Measurements from ENCODE around the gene COBL.

Gene COBL

DNA sequence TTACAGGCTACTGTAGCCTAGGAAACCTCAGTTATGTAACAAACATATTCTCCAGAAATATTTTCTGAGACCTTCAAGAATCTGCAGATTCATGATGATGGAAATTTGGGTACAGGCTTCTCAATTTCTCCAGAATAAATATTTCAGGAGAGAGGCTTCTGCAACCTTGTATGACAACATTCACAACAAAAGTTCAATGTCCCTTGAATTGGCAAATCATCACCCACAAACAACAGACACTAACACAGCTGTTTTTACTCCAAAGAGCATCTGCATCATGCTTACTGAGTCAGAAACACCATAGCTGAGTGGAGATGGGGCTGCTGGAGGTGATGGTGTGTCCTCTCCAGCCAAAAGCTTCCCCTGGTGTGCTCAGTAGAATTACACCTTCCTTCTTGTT lies 9.3 kb upstream of the COBL start:
- DNase-seq (ENCODE audit: low read depth), result no peak

DNA sequence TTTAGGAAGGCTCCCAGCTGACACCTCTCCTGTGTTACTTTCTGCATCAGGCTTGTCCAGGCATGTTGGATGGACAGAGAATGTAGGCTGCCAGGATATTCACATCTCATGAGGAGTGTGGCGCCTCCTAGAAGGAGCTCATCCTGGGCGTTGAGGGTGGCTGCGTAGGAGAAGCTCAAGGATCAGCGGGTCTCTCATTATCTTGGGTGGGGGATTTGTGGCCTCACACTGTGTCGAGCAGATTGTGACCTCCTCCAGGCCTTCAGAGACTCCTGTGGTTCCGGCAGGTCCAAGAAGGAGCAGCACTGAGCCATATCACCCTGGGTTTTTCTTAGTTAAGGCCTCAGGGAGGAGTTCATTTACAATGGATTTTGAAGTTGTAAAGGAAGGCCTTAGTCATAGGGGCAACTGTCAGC lies 8.7 kb upstream of the COBL start:
- no peak for DNase-seq (ENCODE audit: low read depth)

GRCh38 chr7:51324206-51324898 lies 7.7 kb upstream of the COBL start:
- DNase-seq (ENCODE audit: low read depth), result peak; percentile 1

GRCh38 chr7:51321961-51322515 lies 5.4 kb upstream of the COBL start:
- no peak for DNase-seq (ENCODE audit: low read depth)

- no peak for DNase-seq (ENCODE audit: low read depth)
These were observed 2.4 kb upstream of the COBL start for GRCh38 chr7:51318886-51319579.

GRCh38 chr7:51318001-51318400 lies 1.4 kb upstream of the COBL start:
- no peak for DNase-seq (ENCODE audit: low read depth)

DNA sequence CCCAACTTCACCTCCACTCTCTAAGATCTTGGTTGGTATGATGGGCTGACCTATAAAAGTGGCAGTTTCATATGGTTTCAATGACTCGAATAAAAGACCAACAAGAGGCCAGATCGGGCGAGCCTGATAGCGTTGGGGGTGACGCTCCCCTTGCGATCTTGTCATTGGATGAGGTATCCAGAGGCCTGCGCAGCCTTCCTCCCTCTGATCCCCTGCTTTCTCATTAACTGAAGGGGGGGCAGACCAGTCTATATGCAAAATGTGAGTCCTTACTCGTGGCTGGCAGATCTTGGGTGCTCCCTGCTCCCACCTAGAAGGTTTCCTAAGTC lies 937 bp upstream of the COBL start:
- no peak for DNase-seq (ENCODE audit: low read depth)

GRCh38 chr7:51316262-51316665 lies 345 bp downstream of the COBL start:
- no peak for DNase-seq (ENCODE audit: low read depth)

GRCh38 chr7:51315393-51316261 lies 982 bp downstream of the COBL start:
- DNase-seq (ENCODE audit: low read depth), result no peak

DNA sequence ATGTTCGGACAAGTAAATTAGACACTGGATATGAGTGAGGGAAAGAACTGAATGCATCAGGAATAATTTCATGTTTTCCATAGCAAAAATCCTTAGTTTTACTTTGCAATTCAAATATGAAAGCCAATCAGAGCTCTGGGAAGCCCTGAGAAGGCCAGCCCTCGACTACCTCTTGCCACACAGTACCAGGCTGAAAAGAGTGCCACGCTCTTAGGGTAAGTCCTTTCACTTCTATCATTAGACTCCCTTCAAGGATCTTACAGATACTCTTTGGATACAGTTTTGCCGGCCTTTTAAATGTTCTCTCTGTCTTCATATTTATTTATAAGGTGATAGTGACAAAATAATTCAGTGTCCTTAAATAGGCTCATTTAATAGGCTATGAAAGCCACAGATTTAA lies 1.9 kb downstream of the COBL start:
- no peak for DNase-seq (ENCODE audit: low read depth)

GRCh38 chr7:51313738-51314425 lies 2.7 kb downstream of the COBL start:
- DNase-seq (ENCODE audit: low read depth), result no peak

- DNase-seq (ENCODE audit: low read depth), result no peak
These were observed 3.5 kb downstream of the COBL start for GRCh38 chr7:51312951-51313737.

DNA sequence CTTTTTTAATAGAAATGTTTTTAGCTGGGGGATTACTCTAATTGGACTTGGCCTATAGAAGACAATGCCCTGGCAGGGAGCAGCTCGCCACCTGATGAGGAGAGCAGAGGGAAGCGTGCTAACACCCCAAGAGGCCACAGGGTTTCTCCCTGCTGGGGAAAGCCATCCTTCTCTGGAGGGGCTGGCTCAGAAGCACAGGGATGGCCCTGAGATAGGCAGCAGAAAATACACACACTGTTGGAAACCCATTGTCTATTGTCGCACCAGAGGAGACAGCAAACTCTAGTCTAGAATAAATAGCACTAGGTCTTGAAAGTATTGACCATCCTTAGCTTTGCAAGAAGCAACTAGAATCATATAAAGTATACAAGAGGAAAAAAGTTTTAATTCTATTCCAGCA lies 5.4 kb downstream of the COBL start:
- no peak for DNase-seq (ENCODE audit: low read depth)

- no peak for DNase-seq (ENCODE audit: low read depth)
These were observed 6.5 kb downstream of the COBL start for GRCh38 chr7:51310131-51310583.

DNA sequence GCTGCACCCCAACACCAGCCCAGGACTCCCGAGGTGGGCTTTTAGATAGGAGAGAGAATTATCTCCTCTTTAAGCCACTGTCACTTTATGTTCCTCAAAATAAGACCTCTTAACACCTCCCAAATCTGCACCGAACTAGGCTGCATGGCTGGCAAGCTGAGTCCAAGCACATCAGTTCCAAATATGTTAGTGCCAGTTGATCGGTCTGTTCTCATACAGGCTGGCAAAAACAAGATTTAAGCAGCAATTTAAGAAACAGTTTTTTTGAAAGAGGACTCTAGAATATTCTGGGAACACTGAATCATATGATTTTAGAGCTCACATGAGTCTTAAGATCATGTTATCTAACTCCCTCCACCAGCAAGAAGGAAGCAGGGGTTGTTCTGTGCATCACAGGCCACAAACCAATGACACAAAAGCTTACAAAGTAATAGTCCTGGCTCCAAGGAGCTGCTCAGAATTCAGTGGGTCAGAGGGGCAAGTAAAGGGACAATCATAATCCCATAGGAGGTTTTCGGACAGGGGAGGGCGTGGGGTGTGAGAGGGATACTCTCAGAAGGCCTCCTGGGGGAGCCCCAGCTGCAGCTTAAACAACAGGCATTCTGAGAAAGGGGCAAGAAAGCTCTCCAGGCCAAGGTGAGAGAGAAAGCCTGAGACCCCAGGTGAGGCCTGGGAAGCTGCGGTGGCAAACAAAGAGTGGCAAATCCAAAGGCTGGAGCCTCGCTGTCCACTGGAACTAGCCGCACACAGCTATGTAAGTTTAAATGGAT lies 7.1 kb downstream of the COBL start:
- DNase-seq (ENCODE audit: low read depth), result no peak

DNA sequence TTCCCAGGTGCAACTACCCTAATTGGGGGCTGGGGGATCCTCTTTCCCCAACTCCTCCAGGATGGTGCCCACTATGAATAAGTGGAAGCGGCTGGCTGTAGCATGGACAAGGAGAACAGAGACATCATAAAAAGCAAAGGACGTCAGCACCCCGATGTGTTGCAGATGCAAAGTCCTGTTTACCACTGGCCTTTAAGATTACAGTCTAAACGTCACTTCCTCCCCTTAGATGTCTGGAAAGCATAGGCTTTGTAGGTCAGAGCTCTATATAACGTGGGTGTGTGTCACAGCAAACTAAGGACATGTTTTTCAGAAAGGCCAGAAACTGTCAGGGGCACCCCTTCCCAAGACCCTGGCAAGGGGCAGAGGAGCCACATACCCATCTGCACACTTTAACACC lies 7.9 kb downstream of the COBL start:
- DNase-seq (ENCODE audit: low read depth), result no peak

DNA sequence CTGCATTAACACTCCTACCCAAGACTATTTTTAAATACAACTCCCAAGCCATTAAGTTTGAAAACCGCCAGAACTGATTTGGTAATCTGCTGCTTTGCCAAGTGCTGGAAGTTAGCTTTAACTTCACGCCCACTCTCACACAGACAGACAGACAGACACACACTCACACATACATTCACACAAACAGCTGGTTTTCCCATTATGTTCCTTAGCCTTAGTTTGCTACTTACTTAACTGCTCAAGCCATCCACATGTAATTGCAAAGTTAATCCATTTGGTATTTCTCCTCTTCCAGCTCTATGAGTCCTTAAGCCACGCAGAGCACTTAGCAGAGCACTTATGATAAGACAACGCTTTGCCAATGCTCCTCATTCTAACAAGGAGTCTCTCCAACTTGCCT lies 8.3 kb downstream of the COBL start:
- no peak for DNase-seq (ENCODE audit: low read depth)

GRCh38 chr7:51307651-51308210 lies 8.9 kb downstream of the COBL start:
- DNase-seq (ENCODE audit: low read depth), result no peak

- DNase-seq (ENCODE audit: low read depth), result no peak
These were observed 9.8 kb downstream of the COBL start for GRCh38 chr7:51306761-51307160.

- DNase-seq (ENCODE audit: low read depth), result no peak
These were observed 11.9 kb downstream of the COBL start for GRCh38 chr7:51304729-51305128.

Measured in fibroblast of the conjunctiva (primary cell).